IMR-90 (cell line): ENCODE data around the gene RBBP8NL. TPM values are rescaled to one million over a fixed set of nuclear protein-coding genes. Genes with fewer than 3 reads are reported as not detected.

Experiments
- ATAC-seq: fragments of 200-7000 bp; cut with Tn5 transposase; 2 replicates; pipeline ENCODE4 v1.9.1; 2020; ENCODE audit warnings: low read depth, mild to moderate bottlenecking, moderate library complexity
- BruUV-seq: library from RNA; stranded (reverse); fragments of 400-500 nt; replicated peaks from 2 replicates; lab custom pipeline; 2021; lab: Mats Ljungman, UMichigan
- CTCF ChIA-PET: fragments of 300-600 bp; formaldehyde crosslinking; extraction: SDS; loops from one replicate; lab custom pipeline; 2021; ENCODE audit warnings: antibody characterized with exemption; lab: Yijun Ruan, JAX
- POLR2A ChIA-PET: fragments of 300-600 bp; sonication (Branson Sonifier 250); formaldehyde crosslinking; loops from one replicate; lab custom pipeline; 2022; ENCODE audit warnings: antibody characterized with exemption; ENCODE audit not compliant: unreplicated experiment; lab: Charles Lee
- DNase-seq: peaks from one replicate; pipeline ENCODE4 v3.0.0; 2013
- H2AFZ ChIP-seq: replicated peaks from 2 replicates; pipeline ENCODE3; 2013; ENCODE audit warnings: low read length, mild to moderate bottlenecking; ENCODE audit not compliant: poor library complexity
- H2AK5ac ChIP-seq: 2 replicates; pipeline ENCODE4 v1.6.1; 2013; ENCODE audit warnings: low read depth, low read length, inconsistent platforms
- H2AK9ac ChIP-seq: replicated peaks from 2 replicates; pipeline ENCODE3; 2013; ENCODE audit warnings: mild to moderate bottlenecking, low read depth, low read length, moderate library complexity; ENCODE audit not compliant: poor library complexity
- H2BK120ac ChIP-seq: 2 replicates; pipeline ENCODE4 v1.6.1; 2013; ENCODE audit warnings: low read depth, low read length, inconsistent platforms
- H2BK15ac ChIP-seq: 3 replicates; pipeline ENCODE4 v1.6.1; 2013; ENCODE audit warnings: low read depth, low read length, inconsistent platforms
- H2BK20ac ChIP-seq: 2 replicates; pipeline ENCODE4 v1.6.1; 2013; ENCODE audit warnings: low read depth, mild to moderate bottlenecking, inconsistent platforms, low read length, moderate library complexity
- H2BK5ac ChIP-seq: 2 replicates; pipeline ENCODE4 v1.6.1; 2013; ENCODE audit warnings: mild to moderate bottlenecking, low read depth, low read length, inconsistent platforms; ENCODE audit not compliant: poor library complexity, severe bottlenecking
- H3K14ac ChIP-seq: replicated peaks from 2 replicates; pipeline ENCODE4 v1.6.1; 2013; ENCODE audit warnings: low read depth, low read length, inconsistent platforms
- H3K18ac ChIP-seq: 2 replicates; pipeline ENCODE4 v1.6.1; 2013; ENCODE audit warnings: low read depth, low read length, control low read depth
- H3K23ac ChIP-seq: 2 replicates; pipeline ENCODE4 v1.6.1; 2013; ENCODE audit warnings: low read depth, low read length, inconsistent platforms
- H3K27ac ChIP-seq: 2 replicates; pipeline ENCODE4 v1.5.1; 2013; ENCODE audit warnings: mild to moderate bottlenecking, control low read depth, low read length; ENCODE audit not compliant: insufficient read depth
- H3K27me3 ChIP-seq: 2 replicates; pipeline ENCODE4 v1.6.1; 2013; ENCODE audit warnings: low read length; ENCODE audit not compliant: control insufficient read depth, insufficient read depth
- H3K36me3 ChIP-seq: 2 replicates; pipeline ENCODE4 v1.6.1; 2013; ENCODE audit warnings: low read length, mixed read lengths; ENCODE audit not compliant: control insufficient read depth, insufficient read depth
- H3K4ac ChIP-seq: 2 replicates; pipeline ENCODE4 v1.6.1; 2013; ENCODE audit warnings: low read depth, low read length, inconsistent platforms
- H3K4me1 ChIP-seq: 2 replicates; pipeline ENCODE4 v1.6.1; 2013; ENCODE audit warnings: low read length, mixed read lengths; ENCODE audit not compliant: control insufficient read depth, insufficient read depth
- H3K4me2 ChIP-seq: 2 replicates; pipeline ENCODE4 v1.6.1; 2013; ENCODE audit warnings: low read depth, mild to moderate bottlenecking, control low read depth, low read length, moderate library complexity
- H3K4me3 ChIP-seq: 2 replicates; pipeline ENCODE4 v1.5.1; 2013; ENCODE audit warnings: low read depth, mild to moderate bottlenecking, control low read depth, low read length, moderate library complexity; ENCODE audit not compliant: insufficient read depth
- H3K56ac ChIP-seq: 2 replicates; pipeline ENCODE4 v1.6.1; 2013; ENCODE audit warnings: low read length, inconsistent platforms; ENCODE audit not compliant: insufficient read depth; ENCODE audit errors: extremely low read depth
- H3K79me1 ChIP-seq, 2 experiments: 2 replicates each; pipeline ENCODE4 v1.6.1; 2013; ENCODE audit warnings: low read length in 2 of 2, inconsistent platforms in 1 of 2, low read depth in 1 of 2
- H3K9ac ChIP-seq: 2 replicates; pipeline ENCODE4 v1.6.1; 2013; ENCODE audit warnings: low read depth, low read length, control low read depth
- H3K9me1 ChIP-seq: 2 replicates; pipeline ENCODE4 v1.6.1; 2013; ENCODE audit warnings: low read length, inconsistent platforms; ENCODE audit not compliant: insufficient read depth
- H3K9me3 ChIP-seq: 2 replicates; pipeline ENCODE4 v1.6.1; 2013; ENCODE audit warnings: low read length; ENCODE audit not compliant: control insufficient read depth, insufficient read depth
- H4K20me1 ChIP-seq: 2 replicates; pipeline ENCODE4 v1.6.1; 2013; ENCODE audit warnings: low read length, inconsistent platforms; ENCODE audit not compliant: insufficient read depth
- H4K5ac ChIP-seq: 2 replicates; pipeline ENCODE4 v1.6.1; 2013; ENCODE audit warnings: mild to moderate bottlenecking, low read depth, low read length, control low read depth
- H4K8ac ChIP-seq, 2 experiments: 2 replicates each; pipeline ENCODE4 v1.6.1; 2013; ENCODE audit warnings: low read depth in 2 of 2, low read length in 2 of 2, control low read depth in 1 of 2, inconsistent platforms in 1 of 2
- H4K91ac ChIP-seq: 2 replicates; pipeline ENCODE4 v1.6.1; 2013; ENCODE audit warnings: low read depth, low read length, inconsistent platforms; ENCODE audit not compliant: insufficient read depth
- BHLHE40 ChIP-seq: fragments of 150-350 bp; IDR thresholded peaks from 2 replicates; pipeline ENCODE4 v1.6.1; 2016; ENCODE audit warnings: mild to moderate bottlenecking, low read depth, low read length
- CEBPB ChIP-seq: IDR thresholded peaks from 2 replicates; pipeline ENCODE4 v1.6.1; 2012; ENCODE audit warnings: low read depth, low read length, improper control_type of control experiment
- CHD1 ChIP-seq: IDR thresholded peaks from 2 replicates; pipeline ENCODE4 v1.6.1; 2012; ENCODE audit warnings: low read depth, low read length, improper control_type of control experiment
- FOS ChIP-seq: fragments of 150-350 bp; IDR thresholded peaks from 2 replicates; pipeline ENCODE4 v1.6.1; 2016; ENCODE audit warnings: low read depth, low read length
- MAFK ChIP-seq: IDR thresholded peaks from 2 replicates; pipeline ENCODE4 v1.6.1; 2012; ENCODE audit warnings: low read depth, low read length, improper control_type of control experiment
- MAZ ChIP-seq: IDR thresholded peaks from 2 replicates; pipeline ENCODE4 v1.6.1; 2012; ENCODE audit warnings: low read depth, mild to moderate bottlenecking, low read length, improper control_type of control experiment, moderate library complexity, borderline replicate concordance
- NFE2L2 ChIP-seq: fragments of 150-350 bp; IDR thresholded peaks from 2 replicates; pipeline ENCODE4 v1.6.1; 2016; ENCODE audit warnings: low read depth, mild to moderate bottlenecking, low read length
- POLR2A ChIP-seq: IDR thresholded peaks from 2 replicates; pipeline ENCODE4 v1.6.1; 2012; ENCODE audit warnings: mild to moderate bottlenecking, low read depth, low read length
- RAD21 ChIP-seq: IDR thresholded peaks from 2 replicates; pipeline ENCODE4 v1.6.1; 2012; ENCODE audit warnings: low read length, improper control_type of control experiment
- RCOR1 ChIP-seq: IDR thresholded peaks from 2 replicates; pipeline ENCODE4 v1.6.1; 2012; ENCODE audit warnings: mild to moderate bottlenecking, low read length, improper control_type of control experiment; ENCODE audit not compliant: insufficient replicate concordance
- SMC3 ChIP-seq: fragments of 150-350 bp; IDR thresholded peaks from 2 replicates; pipeline ENCODE4 v1.6.1; 2016; ENCODE audit warnings: low read depth, mild to moderate bottlenecking, antibody characterized with exemption, low read length, moderate library complexity
- USF2 ChIP-seq: fragments of 150-350 bp; IDR thresholded peaks from 2 replicates; pipeline ENCODE4 v1.6.1; 2017; ENCODE audit warnings: mild to moderate bottlenecking, antibody characterized with exemption, low read length, low read depth
- WGBS, 2 experiments: methylation state at CpG; one replicate each; pipeline versions ENCODE4 v1.1.5 to v1.1.7; 2013; ENCODE audit warnings: missing lambda C conversion rate in 2 of 2; ENCODE audit not compliant: insufficient read length in 1 of 2; ENCODE audit errors: extremely low coverage in 2 of 2; 5-methylcytosine and 5-hydroxymethylcytosine counted together
- dilution Hi-C: fragments of 300-500 bp; cut with HindIII; formaldehyde crosslinking; loops from one replicate; pipeline ENCODE4 v1.14.3; 2018; ENCODE audit warnings: low sequenced_read_pairs; ENCODE audit not compliant: unreplicated experiment
- in situ Hi-C: fragments of 300-500 bp; cut with MboI; formaldehyde crosslinking; loops from 3 replicates; pipeline ENCODE4 v1.14.3; 2019; ENCODE audit warnings: low sequenced_read_pairs, inconsistent platforms, mixed read lengths
- intact Hi-C: fragments of 100-400 bp; cut with micrococcal nuclease; formaldehyde crosslinking; loops from 2 replicates; pipeline ENCODE4 v1.10.0; 2022
- polyA plus RNA-seq, 3 experiments: library from polyadenylated mRNA; depleted of rRNA; stranded (reverse); fragments of >200 nt; gene quantifications; 2 replicates each; pipeline ENCODE4 v1.2.3, GENCODE V29; 2012; ENCODE audit warnings: low replicate concordance in 1 of 3
- total RNA-seq: library from RNA; depleted of rRNA; stranded (reverse); fragments of >200 nt; gene quantifications from 2 replicates; pipeline ENCODE4 v1.2.3, GENCODE V29; 2012
- TF ChIP-seq, protein P1 (sequence below): conservative IDR thresholded peaks from 2 replicates; pipeline ENCODE4 v1.5.1; 2012; ENCODE audit warnings: mild to moderate bottlenecking, low read depth, low read length, improper control_type of control experiment
- TF ChIP-seq, protein P2 (sequence below): fragments of 150-350 bp; IDR thresholded peaks from 2 replicates; pipeline ENCODE4 v1.6.1; 2016; ENCODE audit warnings: low read depth, mild to moderate bottlenecking, low read length, moderate library complexity, borderline replicate concordance

Gene RBBP8NL
- total and polyA plus RNA-seq, 2 of the 4 experiments (the other 2 are of a cell fraction), result not detected

DNA sequence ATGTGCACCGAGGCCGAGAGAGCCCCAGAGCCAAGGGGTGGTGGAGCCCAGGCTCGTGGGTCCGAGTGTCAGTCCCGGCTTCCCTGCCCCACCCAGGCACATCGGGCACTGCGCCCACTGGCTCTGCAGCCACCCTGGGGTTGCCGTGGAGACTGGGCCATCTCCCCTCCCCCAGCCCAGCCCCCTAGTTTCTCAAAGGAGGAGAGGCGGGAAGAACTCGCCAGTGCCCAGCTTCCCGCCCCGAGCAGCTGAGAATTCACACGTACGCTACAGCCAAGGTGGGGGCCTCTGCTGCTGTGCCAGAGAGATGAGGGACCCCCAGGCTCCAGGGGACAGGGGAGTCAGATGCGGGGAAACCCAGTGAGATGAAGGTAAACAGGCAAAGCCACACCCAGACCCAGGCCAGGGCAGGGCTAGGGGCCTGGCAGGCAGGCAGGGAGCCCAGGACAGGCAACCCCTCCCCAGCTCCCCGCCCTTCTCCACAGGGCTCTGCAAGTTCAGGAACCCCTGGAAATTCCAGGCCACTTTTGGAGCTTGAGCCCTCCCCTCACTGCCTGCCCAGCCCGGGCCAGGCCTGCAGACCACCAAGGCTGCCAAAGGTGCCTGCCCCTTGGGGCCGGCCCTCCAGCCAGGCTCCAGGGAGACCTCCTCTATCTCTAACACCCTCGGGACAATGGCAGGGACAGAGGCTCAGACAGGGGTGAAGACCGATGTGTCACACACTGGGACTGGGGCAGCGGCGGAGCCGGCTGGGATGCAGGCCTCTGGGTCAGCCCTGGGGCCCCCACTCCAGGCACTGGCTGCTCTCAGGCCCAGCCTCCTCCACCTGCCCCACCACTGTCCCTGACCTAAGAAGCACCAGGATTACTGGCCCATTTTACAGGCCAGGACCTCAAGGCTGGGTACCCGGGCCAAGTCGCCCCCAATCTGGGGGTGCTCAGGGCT lies 66.2 kb downstream of the RBBP8NL start:
- no peak overlapping the region for H3K56ac ChIP-seq
- no peak overlapping the region for H3K4me2 ChIP-seq
- WGBS, 2 experiments, result 56% methylated on average over 5 of the region's 25 CpGs; no CpG with 5 or more reads in 1 of the 2 experiments
- peaks cover 13% of the 10 kb centered on the region; the same call in 1 of the 2 replicates for H4K20me1 ChIP-seq
- H3K9ac ChIP-seq, result no peak overlapping the region
- no peak overlapping the region for H3K4ac ChIP-seq
- H3K79me1 ChIP-seq, result no peaks in the 10 kb centered on the region
- no peak overlapping the region for H2AK9ac ChIP-seq
- DNase-seq (no peak), ATAC-seq (no peak)
- H2BK15ac ChIP-seq, result no peak overlapping the region
- dilution Hi-C loops, result no loop called here
- no peaks in the 10 kb centered on the region for H3K9me3 ChIP-seq
- no peak overlapping the region for H4K8ac ChIP-seq
- H3K9me1 ChIP-seq, result no peaks in the 10 kb centered on the region
- in situ Hi-C loops, result no loop called here
- intact Hi-C loops, result no loop called here
- H3K4me3 ChIP-seq, result no peak overlapping the region
- BruUV-seq, result no TSS peak
- H4K91ac ChIP-seq, result no peak overlapping the region
- peaks cover 21% of the 10 kb centered on the region for H3K4me1 ChIP-seq
- no peak overlapping the region for H3K14ac ChIP-seq
- no peak overlapping the region for H3K27ac ChIP-seq
- no peak overlapping the region for H2AK5ac ChIP-seq
- POLR2A ChIA-PET, result no interaction called here
- H2AFZ ChIP-seq, result no peak overlapping the region
- no peak overlapping the region for H2BK5ac ChIP-seq
- no peak overlapping the region for H2BK120ac ChIP-seq
- peaks cover 4% of the 10 kb centered on the region; the same call in 1 of the 2 replicates for H3K36me3 ChIP-seq
- H2BK20ac ChIP-seq, result no peak overlapping the region
- H3K18ac ChIP-seq, result no peak overlapping the region
- H3K27me3 ChIP-seq, result no peaks in the 10 kb centered on the region
- CTCF ChIA-PET, result no interaction called here
- no peak overlapping the region for H3K23ac ChIP-seq
- H4K5ac ChIP-seq, result no peak overlapping the region
- TF ChIP-seq CEBPB, result no peak
- TF ChIP-seq SMC3, result no peak
- no peak for TF ChIP-seq MAFK
- no peak for TF ChIP-seq NFE2L2
- TF ChIP-seq FOS, result no peak
- no peak for TF ChIP-seq RCOR1
- no peak for TF ChIP-seq MAZ
- TF ChIP-seq USF2, result no peak
- no peak for TF ChIP-seq RAD21
- TF ChIP-seq, protein P1, sequence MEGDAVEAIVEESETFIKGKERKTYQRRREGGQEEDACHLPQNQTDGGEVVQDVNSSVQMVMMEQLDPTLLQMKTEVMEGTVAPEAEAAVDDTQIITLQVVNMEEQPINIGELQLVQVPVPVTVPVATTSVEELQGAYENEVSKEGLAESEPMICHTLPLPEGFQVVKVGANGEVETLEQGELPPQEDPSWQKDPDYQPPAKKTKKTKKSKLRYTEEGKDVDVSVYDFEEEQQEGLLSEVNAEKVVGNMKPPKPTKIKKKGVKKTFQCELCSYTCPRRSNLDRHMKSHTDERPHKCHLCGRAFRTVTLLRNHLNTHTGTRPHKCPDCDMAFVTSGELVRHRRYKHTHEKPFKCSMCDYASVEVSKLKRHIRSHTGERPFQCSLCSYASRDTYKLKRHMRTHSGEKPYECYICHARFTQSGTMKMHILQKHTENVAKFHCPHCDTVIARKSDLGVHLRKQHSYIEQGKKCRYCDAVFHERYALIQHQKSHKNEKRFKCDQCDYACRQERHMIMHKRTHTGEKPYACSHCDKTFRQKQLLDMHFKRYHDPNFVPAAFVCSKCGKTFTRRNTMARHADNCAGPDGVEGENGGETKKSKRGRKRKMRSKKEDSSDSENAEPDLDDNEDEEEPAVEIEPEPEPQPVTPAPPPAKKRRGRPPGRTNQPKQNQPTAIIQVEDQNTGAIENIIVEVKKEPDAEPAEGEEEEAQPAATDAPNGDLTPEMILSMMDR, result no peak
- TF ChIP-seq BHLHE40, result no peak
- TF ChIP-seq POLR2A, result no peak
- TF ChIP-seq, protein P2, sequence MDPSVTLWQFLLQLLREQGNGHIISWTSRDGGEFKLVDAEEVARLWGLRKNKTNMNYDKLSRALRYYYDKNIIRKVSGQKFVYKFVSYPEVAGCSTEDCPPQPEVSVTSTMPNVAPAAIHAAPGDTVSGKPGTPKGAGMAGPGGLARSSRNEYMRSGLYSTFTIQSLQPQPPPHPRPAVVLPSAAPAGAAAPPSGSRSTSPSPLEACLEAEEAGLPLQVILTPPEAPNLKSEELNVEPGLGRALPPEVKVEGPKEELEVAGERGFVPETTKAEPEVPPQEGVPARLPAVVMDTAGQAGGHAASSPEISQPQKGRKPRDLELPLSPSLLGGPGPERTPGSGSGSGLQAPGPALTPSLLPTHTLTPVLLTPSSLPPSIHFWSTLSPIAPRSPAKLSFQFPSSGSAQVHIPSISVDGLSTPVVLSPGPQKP, result no peak
- TF ChIP-seq CHD1, result no peak
